ENCODE data around the gene GTF2H4.

DNA sequence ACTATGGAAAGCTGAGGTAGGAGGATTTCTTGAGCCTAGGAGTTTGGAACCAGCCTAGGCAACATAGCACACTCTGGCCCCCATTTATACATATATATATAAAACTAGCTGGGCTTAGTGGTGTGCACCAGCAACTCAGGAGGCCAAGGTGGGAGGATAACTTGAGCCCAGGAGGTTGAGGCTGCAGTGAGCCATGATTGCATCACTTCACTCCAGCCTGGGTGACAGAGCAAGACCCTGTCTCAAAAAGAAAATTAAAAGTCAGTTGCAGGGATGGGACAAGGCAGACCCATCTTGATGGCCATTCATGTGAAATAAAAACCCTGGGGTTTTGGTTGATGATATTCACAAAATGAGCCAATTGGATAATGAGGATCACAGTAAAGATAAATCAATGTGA, 6.6 kb upstream of the GTF2H4 start:
- TF ChIP-seq, protein P1, sequence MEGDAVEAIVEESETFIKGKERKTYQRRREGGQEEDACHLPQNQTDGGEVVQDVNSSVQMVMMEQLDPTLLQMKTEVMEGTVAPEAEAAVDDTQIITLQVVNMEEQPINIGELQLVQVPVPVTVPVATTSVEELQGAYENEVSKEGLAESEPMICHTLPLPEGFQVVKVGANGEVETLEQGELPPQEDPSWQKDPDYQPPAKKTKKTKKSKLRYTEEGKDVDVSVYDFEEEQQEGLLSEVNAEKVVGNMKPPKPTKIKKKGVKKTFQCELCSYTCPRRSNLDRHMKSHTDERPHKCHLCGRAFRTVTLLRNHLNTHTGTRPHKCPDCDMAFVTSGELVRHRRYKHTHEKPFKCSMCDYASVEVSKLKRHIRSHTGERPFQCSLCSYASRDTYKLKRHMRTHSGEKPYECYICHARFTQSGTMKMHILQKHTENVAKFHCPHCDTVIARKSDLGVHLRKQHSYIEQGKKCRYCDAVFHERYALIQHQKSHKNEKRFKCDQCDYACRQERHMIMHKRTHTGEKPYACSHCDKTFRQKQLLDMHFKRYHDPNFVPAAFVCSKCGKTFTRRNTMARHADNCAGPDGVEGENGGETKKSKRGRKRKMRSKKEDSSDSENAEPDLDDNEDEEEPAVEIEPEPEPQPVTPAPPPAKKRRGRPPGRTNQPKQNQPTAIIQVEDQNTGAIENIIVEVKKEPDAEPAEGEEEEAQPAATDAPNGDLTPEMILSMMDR (IDR thresholded peaks at IDR 0.05 in 4 of 5, conservative IDR thresholded peaks at IDR 0.05 in 1 of 5): no peak
- no peak for TF ChIP-seq POLR2A (IDR thresholded peaks at IDR 0.05)
